WTC11 (cell line): ENCODE results near the gene SMARCD1. TPM values are rescaled to one million over a fixed set of nuclear protein-coding genes. Genes with fewer than 3 reads are reported as not detected.

Source experiments
- ATAC-seq: fragments of 200-7000 bp; cut with Tn5 transposase; 2 replicates; pipeline ENCODE4 v1.10.0; 2021; ENCODE audit warnings: mild to moderate bottlenecking, moderate library complexity
- CTCF ChIA-PET: fragments of 300-600 bp; sonication (Branson Sonifier 250); formaldehyde crosslinking; loops from one replicate; lab custom pipeline; 2021; ENCODE audit warnings: antibody characterized with exemption; lab: Charles Lee
- POLR2A ChIA-PET: fragments of 350-600 bp; sonication (Branson Sonifier 250); formaldehyde crosslinking; loops from one replicate; lab custom pipeline; 2021; ENCODE audit warnings: antibody characterized with exemption; lab: Charles Lee
- DNase-seq: peaks from one replicate; pipeline ENCODE4 v3.0.0; 2021; ENCODE audit warnings: low spot score
- H3K27ac Mint-ChIP-seq: 2 replicates; pipeline ENCODE4 v1.8.0; 2021; ENCODE audit warnings: mixed read lengths
- H3K27me3 Mint-ChIP-seq: 2 replicates; pipeline ENCODE4 v1.8.0; 2021; ENCODE audit warnings: low read depth, mild to moderate bottlenecking, moderate library complexity, mixed read lengths
- H3K36me3 Mint-ChIP-seq: 2 replicates; pipeline ENCODE4 v1.8.0; 2021; ENCODE audit warnings: mixed read lengths
- H3K4me1 Mint-ChIP-seq: 2 replicates; pipeline ENCODE4 v1.8.0; 2022; ENCODE audit warnings: mixed read lengths
- H3K4me3 Mint-ChIP-seq: 2 replicates; pipeline ENCODE4 v1.8.0; 2021; ENCODE audit warnings: mild to moderate bottlenecking, moderate library complexity, mixed read lengths
- H3K9me3 Mint-ChIP-seq: 2 replicates; pipeline ENCODE4 v1.8.0; 2021; ENCODE audit warnings: mixed read lengths
- AR ChIP-seq: fragments of 250-450 bp; sonication (Bioruptor Pico); IDR thresholded peaks from 2 replicates; pipeline ENCODE4 v1.9.0; 2021; ENCODE audit warnings: mild to moderate bottlenecking
- CREM ChIP-seq: sonication (generic); formaldehyde crosslinking; IDR thresholded peaks from 2 replicates; pipeline ENCODE4 v1.8.1; 2022; ENCODE audit warnings: mild to moderate bottlenecking, missing genetic modification reagents, moderate library complexity
- E2F4 ChIP-seq: sonication (generic); formaldehyde crosslinking; IDR thresholded peaks from 2 replicates; pipeline ENCODE4 v1.8.1; 2022; ENCODE audit warnings: low read depth, mild to moderate bottlenecking, moderate library complexity, missing genetic modification reagents, borderline replicate concordance
- ETV6 ChIP-seq: sonication (generic); formaldehyde crosslinking; IDR thresholded peaks from 2 replicates; pipeline ENCODE4 v1.8.1; 2022; ENCODE audit warnings: mild to moderate bottlenecking, missing genetic modification reagents
- FOXJ3 ChIP-seq: sonication (generic); formaldehyde crosslinking; IDR thresholded peaks from 2 replicates; pipeline ENCODE4 v1.9.0; 2021; ENCODE audit warnings: missing genetic modification reagents, mild to moderate bottlenecking, borderline replicate concordance
- IRF2 ChIP-seq: sonication (generic); formaldehyde crosslinking; IDR thresholded peaks from 2 replicates; pipeline ENCODE4 v1.8.0; 2022; ENCODE audit warnings: low read depth, missing genetic modification reagents, borderline replicate concordance
- JAZF1 ChIP-seq: fragments of 250-450 bp; sonication (Bioruptor Pico); IDR thresholded peaks from 2 replicates; pipeline ENCODE4 v1.9.0; 2021; ENCODE audit warnings: moderate library complexity, mild to moderate bottlenecking, inconsistent platforms
- NFYB ChIP-seq: sonication (generic); formaldehyde crosslinking; conservative IDR thresholded peaks from 2 replicates; pipeline ENCODE4 v1.8.0; 2022; ENCODE audit warnings: low read depth, missing genetic modification reagents
- TCF7 ChIP-seq: sonication (generic); formaldehyde crosslinking; IDR thresholded peaks from 2 replicates; pipeline ENCODE4 v1.8.0; 2022; ENCODE audit warnings: mild to moderate bottlenecking, low read depth, missing genetic modification reagents, moderate library complexity
- TEAD4 ChIP-seq: sonication (generic); formaldehyde crosslinking; IDR thresholded peaks from 2 replicates; pipeline ENCODE4 v1.8.0; 2022; ENCODE audit warnings: mild to moderate bottlenecking, missing genetic modification reagents
- ZBTB21 ChIP-seq: sonication (generic); formaldehyde crosslinking; IDR thresholded peaks from 2 replicates; pipeline ENCODE4 v1.8.1; 2023; ENCODE audit warnings: mild to moderate bottlenecking, missing genetic modification reagents, borderline replicate concordance
- ZBTB43 ChIP-seq: sonication (generic); formaldehyde crosslinking; IDR thresholded peaks from 2 replicates; pipeline ENCODE4 v1.8.1; 2023; ENCODE audit warnings: mild to moderate bottlenecking, missing genetic modification reagents
- total RNA-seq: library from RNA; stranded (reverse); gene quantifications from 3 replicates; pipeline ENCODE4 v1.2.3, GENCODE V29; 2021
- TF ChIP-seq, protein P1 (sequence below): sonication (generic); formaldehyde crosslinking; IDR thresholded peaks from 2 replicates; pipeline ENCODE4 v1.8.1; 2022; ENCODE audit warnings: low read depth, missing genetic modification reagents, borderline replicate concordance
- TF ChIP-seq, protein P2 (sequence below): fragments of 250-450 bp; sonication (Bioruptor Pico); IDR thresholded peaks from 2 replicates; pipeline ENCODE4 v2.1.2; 2022; ENCODE audit warnings: mild to moderate bottlenecking, moderate library complexity
- TF ChIP-seq, protein P3 (sequence below): sonication (generic); formaldehyde crosslinking; IDR thresholded peaks from 2 replicates; pipeline ENCODE4 v1.8.1; 2023; ENCODE audit warnings: mild to moderate bottlenecking, moderate library complexity, missing genetic modification reagents
- TF ChIP-seq, protein P4 (sequence below): fragments of 250-450 bp; sonication (Bioruptor Pico); IDR thresholded peaks from 2 replicates; pipeline ENCODE4 v1.8.0; 2021; ENCODE audit warnings: mild to moderate bottlenecking

Gene SMARCD1
- total RNA-seq, 1 experiment from 2014 or later: 165 TPM

DNA sequence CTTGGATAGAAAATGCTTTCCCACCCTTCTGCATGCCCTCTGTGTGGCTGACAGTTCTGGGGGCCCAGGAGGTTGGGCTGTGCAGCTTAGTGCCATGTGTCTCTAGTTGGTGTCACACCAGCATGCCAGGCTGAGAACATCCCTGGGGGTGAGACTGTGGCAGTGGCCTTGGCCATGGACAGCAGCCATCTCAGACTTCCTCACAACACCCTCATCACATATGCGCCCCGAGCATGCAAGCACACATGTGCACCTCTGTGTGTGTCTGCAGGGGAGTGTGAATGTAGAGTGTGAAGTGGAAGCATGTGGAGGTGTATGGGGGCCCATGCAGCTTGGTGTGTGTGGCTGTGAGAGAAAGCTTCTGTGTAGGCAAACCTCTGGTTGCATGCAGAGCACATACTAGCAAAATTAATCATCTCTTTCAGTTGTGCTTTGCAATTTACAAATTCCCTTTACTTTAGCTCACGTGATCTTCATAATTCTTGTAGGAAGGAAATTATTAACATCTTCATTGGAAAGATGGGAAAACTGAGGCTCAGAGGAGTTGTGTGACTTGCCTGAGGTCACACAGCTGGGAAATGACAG, 19.3 kb upstream of the SMARCD1 start:
- Mint-ChIP-seq H3K27me3 (peaks cover 7% of the 10 kb centered on the region), H3K4me3 (no peak overlapping the region), H3K27ac (no peak overlapping the region), H3K9me3 (no peaks in the 10 kb centered on the region), H3K36me3 (no peaks in the 10 kb centered on the region), H3K4me1 (peaks cover 8% of the 10 kb centered on the region)
- ATAC-seq (no peak), DNase-seq (no peak)
- TF ChIP-seq ZBTB21 (CRISPR knock-in tag): no peak
- no peak for TF ChIP-seq ETV6 (CRISPR knock-in tag)
- TF ChIP-seq AR: no peak
- TF ChIP-seq JAZF1: no peak
- TF ChIP-seq, protein P1, sequence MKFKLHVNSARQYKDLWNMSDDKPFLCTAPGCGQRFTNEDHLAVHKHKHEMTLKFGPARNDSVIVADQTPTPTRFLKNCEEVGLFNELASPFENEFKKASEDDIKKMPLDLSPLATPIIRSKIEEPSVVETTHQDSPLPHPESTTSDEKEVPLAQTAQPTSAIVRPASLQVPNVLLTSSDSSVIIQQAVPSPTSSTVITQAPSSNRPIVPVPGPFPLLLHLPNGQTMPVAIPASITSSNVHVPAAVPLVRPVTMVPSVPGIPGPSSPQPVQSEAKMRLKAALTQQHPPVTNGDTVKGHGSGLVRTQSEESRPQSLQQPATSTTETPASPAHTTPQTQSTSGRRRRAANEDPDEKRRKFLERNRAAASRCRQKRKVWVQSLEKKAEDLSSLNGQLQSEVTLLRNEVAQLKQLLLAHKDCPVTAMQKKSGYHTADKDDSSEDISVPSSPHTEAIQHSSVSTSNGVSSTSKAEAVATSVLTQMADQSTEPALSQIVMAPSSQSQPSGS: no peak
- TF ChIP-seq, protein P2, sequence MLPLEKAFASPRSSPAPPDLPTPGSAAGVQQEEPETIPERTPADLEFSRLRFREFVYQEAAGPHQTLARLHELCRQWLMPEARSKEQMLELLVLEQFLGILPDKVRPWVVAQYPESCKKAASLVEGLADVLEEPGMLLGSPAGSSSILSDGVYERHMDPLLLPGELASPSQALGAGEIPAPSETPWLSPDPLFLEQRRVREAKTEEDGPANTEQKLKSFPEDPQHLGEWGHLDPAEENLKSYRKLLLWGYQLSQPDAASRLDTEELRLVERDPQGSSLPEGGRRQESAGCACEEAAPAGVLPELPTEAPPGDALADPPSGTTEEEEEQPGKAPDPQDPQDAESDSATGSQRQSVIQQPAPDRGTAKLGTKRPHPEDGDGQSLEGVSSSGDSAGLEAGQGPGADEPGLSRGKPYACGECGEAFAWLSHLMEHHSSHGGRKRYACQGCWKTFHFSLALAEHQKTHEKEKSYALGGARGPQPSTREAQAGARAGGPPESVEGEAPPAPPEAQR: no peak
- no peak for TF ChIP-seq TEAD4 (CRISPR knock-in tag)
- no peak for TF ChIP-seq IRF2 (CRISPR knock-in tag)
- TF ChIP-seq CREM (CRISPR knock-in tag): no peak
- TF ChIP-seq E2F4 (CRISPR knock-in tag): no peak
- no peak for TF ChIP-seq NFYB (CRISPR knock-in tag)
- TF ChIP-seq FOXJ3 (CRISPR knock-in tag): no peak
- TF ChIP-seq ZBTB43 (CRISPR knock-in tag): no peak
- TF ChIP-seq TCF7 (CRISPR knock-in tag): no peak
- TF ChIP-seq, protein P3, sequence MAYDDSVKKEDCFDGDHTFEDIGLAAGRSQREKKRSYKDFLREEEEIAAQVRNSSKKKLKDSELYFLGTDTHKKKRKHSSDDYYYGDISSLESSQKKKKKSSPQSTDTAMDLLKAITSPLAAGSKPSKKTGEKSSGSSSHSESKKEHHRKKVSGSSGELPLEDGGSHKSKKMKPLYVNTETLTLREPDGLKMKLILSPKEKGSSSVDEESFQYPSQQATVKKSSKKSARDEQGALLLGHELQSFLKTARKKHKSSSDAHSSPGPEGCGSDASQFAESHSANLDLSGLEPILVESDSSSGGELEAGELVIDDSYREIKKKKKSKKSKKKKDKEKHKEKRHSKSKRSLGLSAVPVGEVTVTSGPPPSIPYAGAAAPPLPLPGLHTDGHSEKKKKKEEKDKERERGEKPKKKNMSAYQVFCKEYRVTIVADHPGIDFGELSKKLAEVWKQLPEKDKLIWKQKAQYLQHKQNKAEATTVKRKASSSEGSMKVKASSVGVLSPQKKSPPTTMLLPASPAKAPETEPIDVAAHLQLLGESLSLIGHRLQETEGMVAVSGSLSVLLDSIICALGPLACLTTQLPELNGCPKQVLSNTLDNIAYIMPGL (CRISPR knock-in tag): no peak
- TF ChIP-seq, protein P4, sequence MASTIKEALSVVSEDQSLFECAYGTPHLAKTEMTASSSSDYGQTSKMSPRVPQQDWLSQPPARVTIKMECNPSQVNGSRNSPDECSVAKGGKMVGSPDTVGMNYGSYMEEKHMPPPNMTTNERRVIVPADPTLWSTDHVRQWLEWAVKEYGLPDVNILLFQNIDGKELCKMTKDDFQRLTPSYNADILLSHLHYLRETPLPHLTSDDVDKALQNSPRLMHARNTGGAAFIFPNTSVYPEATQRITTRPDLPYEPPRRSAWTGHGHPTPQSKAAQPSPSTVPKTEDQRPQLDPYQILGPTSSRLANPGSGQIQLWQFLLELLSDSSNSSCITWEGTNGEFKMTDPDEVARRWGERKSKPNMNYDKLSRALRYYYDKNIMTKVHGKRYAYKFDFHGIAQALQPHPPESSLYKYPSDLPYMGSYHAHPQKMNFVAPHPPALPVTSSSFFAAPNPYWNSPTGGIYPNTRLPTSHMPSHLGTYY (CRISPR knock-in tag): no peak
- ChIA-PET POLR2A (no interaction called here), CTCF (interaction anchor here (0.8 to 10.9 kb wide), 7 partner anchors 10 to 120 kb away, joined by 3 to 219 read pairs (median 8); partner anchors contain the start of genes AQP6, COX14 and SMARCD1)
